ENCODE results near the gene GBA2.

GRCh38 chr9:35697486-35697885 is 51.5 kb downstream of the GBA2 start:
- TF ChIP-seq TCF4 (CRISPR knock-in tag; IDR thresholded peaks at IDR 0.05; ENCODE audit: borderline replicate concordance) = no peak
- TF ChIP-seq CREB5 (CRISPR knock-in tag; IDR thresholded peaks at IDR 0.05; ENCODE audit: low read depth) = no peak
- no peak for TF ChIP-seq ZNF8 (CRISPR knock-in tag; IDR thresholded peaks at IDR 0.05)
- TF ChIP-seq ZNF70 (CRISPR knock-in tag; IDR thresholded peaks at IDR 0.05) = no peak
- TF ChIP-seq PATZ1 (CRISPR knock-in tag; IDR thresholded peaks at IDR 0.05; ENCODE audit: borderline replicate concordance) = no peak
- no peak for TF ChIP-seq ARNTL (CRISPR knock-in tag; IDR thresholded peaks at IDR 0.05; ENCODE audit: borderline replicate concordance, low read depth)
- no peak for TF ChIP-seq TOX (CRISPR knock-in tag; IDR thresholded peaks at IDR 0.05; ENCODE audit: borderline replicate concordance)
- no peak for TF ChIP-seq RARB (CRISPR knock-in tag; IDR thresholded peaks at IDR 0.05)
